Natural killer cell (primary cell): ENCODE measurements around the gene PRKAR1A. TPM values are rescaled to one million over a fixed set of nuclear protein-coding genes. Genes with fewer than 3 reads are reported as not detected.

Source experiments
- ATAC-seq, 3 donors: fragments of 150-1000 bp in 2 of 3; fragments of 200-7000 bp in 1 of 3; cut with Tn5 transposase; 1 replicate in 1 of 3; 2 replicates in 2 of 3; pipeline ENCODE4 v1.10.0; 2021; ENCODE audit warnings: mild to moderate bottlenecking in 2 of 3, moderate library complexity in 2 of 3
- DNase-seq, 2 donors: peaks; one replicate each; pipeline versions ENCODE4 v3.0.0 to v3.0.0-alpha.2; 2013 to 2021; ENCODE audit warnings: mixed read lengths in 1 of 2
- H3K27ac ChIP-seq: one replicate; pipeline ENCODE4 v1.5.1; 2013; ENCODE audit warnings: mild to moderate bottlenecking, low read length
- H3K27me3 ChIP-seq: one replicate; pipeline ENCODE4 v1.6.1; 2013; ENCODE audit warnings: low read length; ENCODE audit not compliant: control insufficient read depth, insufficient read depth
- H3K36me3 ChIP-seq: one replicate; pipeline ENCODE4 v1.6.1; 2013; ENCODE audit warnings: low read length; ENCODE audit not compliant: control insufficient read depth, insufficient read depth
- H3K4me1 ChIP-seq: one replicate; pipeline ENCODE4 v1.6.1; 2013; ENCODE audit warnings: low read length; ENCODE audit not compliant: control insufficient read depth, insufficient read depth
- H3K4me3 ChIP-seq: one replicate; pipeline ENCODE4 v1.5.1; 2013; ENCODE audit warnings: low read length
- H3K9me3 ChIP-seq: one replicate; pipeline ENCODE4 v1.6.1; 2013; ENCODE audit warnings: low read length; ENCODE audit not compliant: control insufficient read depth, insufficient read depth
- H3K27ac Mint-ChIP-seq, 2 donors: one replicate each; pipeline ENCODE4 v1.8.0; 2022; ENCODE audit warnings: mild to moderate bottlenecking in 2 of 2, mixed read lengths in 2 of 2, moderate library complexity in 1 of 2
- H3K27me3 Mint-ChIP-seq, 2 donors: one replicate each; pipeline ENCODE4 v1.8.0; 2022; ENCODE audit warnings: low read depth in 2 of 2, mixed read lengths in 2 of 2
- H3K36me3 Mint-ChIP-seq: one replicate; pipeline ENCODE4 v1.8.0; 2022; ENCODE audit warnings: mixed read lengths
- H3K4me1 Mint-ChIP-seq, 2 donors: one replicate each; pipeline ENCODE4 v1.8.0; 2022; ENCODE audit warnings: mixed read lengths in 2 of 2
- H3K4me3 Mint-ChIP-seq: one replicate; pipeline ENCODE4 v1.8.0; 2022; ENCODE audit warnings: mild to moderate bottlenecking, moderate library complexity, mixed read lengths
- H3K9me3 Mint-ChIP-seq, 2 donors: one replicate each; pipeline ENCODE4 v1.8.0; 2022; ENCODE audit warnings: mixed read lengths in 2 of 2
- CTCF ChIP-seq: fragments of 200-600 bp; IDR thresholded peaks from one replicate; pipeline ENCODE4 v1.8.0; 2022; ENCODE audit warnings: antibody characterized with exemption
- WGBS: methylation state at CpG from one replicate; pipeline ENCODE4 v1.1.7; 2013; ENCODE audit warnings: missing lambda C conversion rate; ENCODE audit not compliant: insufficient coverage; 5-methylcytosine and 5-hydroxymethylcytosine counted together
- intact Hi-C: fragments of 100-400 bp; cut with micrococcal nuclease; formaldehyde crosslinking; loops from one replicate; pipeline ENCODE4 v1.14.2; 2022
- total RNA-seq, 4 donors: library from RNA; stranded (reverse); fragments of 120-200 nt in 1 of 4; gene quantifications; one replicate each; pipeline versions ENCODE4 v1.2.3 to v1.2.4, GENCODE V29; 2013 to 2022

Gene PRKAR1A
- total RNA-seq, 3 donors from 2014 or later (not counting 1 experiment from before 2014, with no cell fraction given) = 215 to 267 (median 234) TPM

GRCh38 chr17:68598074-68598473 lies 85.8 kb downstream of the PRKAR1A start:
- 93% methylated on average over 4 of the region's 4 CpGs for WGBS

GRCh38 chr17:68598545-68598961 lies 86.3 kb downstream of the PRKAR1A start:
- Histone ChIP-seq H3K27me3 (peaks cover 24% of the 10 kb centered on the region), H3K9me3 (no peaks in the 10 kb centered on the region)

More at GRCh38 chr17:68598074-68598473, 85.8 kb downstream of the PRKAR1A start:
- H3K4me1 ChIP-seq = peaks cover 14% of the 10 kb centered on the region
- intact Hi-C loops = no loop called here
- Mint-ChIP-seq H3K36me3 (no peaks in the 10 kb centered on the region), H3K4me3 (no peak overlapping the region), H3K27me3 (peaks cover 53 to 83% of the 10 kb centered on the region in 2 donors), H3K9me3 (no peaks in the 10 kb centered on the region), H3K27ac (no peak overlapping the region), H3K4me1 (peaks cover 13 to 16% of the 10 kb centered on the region in 2 donors)
- no peak for TF ChIP-seq CTCF
- H3K27ac ChIP-seq = no peak overlapping the region
- peaks cover 22% of the 10 kb centered on the region for H3K27me3 ChIP-seq
- ATAC-seq = no peak
- DNase-seq = no peak
- H3K4me3 ChIP-seq = no peak overlapping the region
- H3K9me3 ChIP-seq = no peaks in the 10 kb centered on the region
- H3K36me3 ChIP-seq = no peaks in the 10 kb centered on the region

GRCh38 chr17:68599091-68599490 lies 86.9 kb downstream of the PRKAR1A start:
- no peak overlapping the region for H3K4me3 Mint-ChIP-seq
- ATAC-seq = no peak
- Histone ChIP-seq H3K9me3 (no peaks in the 10 kb centered on the region), H3K4me1 (peaks cover 14% of the 10 kb centered on the region), H3K4me3 (no peak overlapping the region), H3K36me3 (no peaks in the 10 kb centered on the region), H3K27ac (no peak overlapping the region), H3K27me3 (peaks cover 24% of the 10 kb centered on the region)
- intact Hi-C loops = no loop called here
- H3K9me3 Mint-ChIP-seq = no peaks in the 10 kb centered on the region
- no peak for TF ChIP-seq CTCF
- H3K27ac Mint-ChIP-seq = no peak overlapping the region
- WGBS = 76% methylated on average over 3 of the region's 4 CpGs
- H3K4me1 Mint-ChIP-seq = peaks cover 13 to 16% of the 10 kb centered on the region in 2 donors
- no peak for DNase-seq
- H3K27me3 Mint-ChIP-seq = peaks cover 50 to 82% of the 10 kb centered on the region in 2 donors
- H3K36me3 Mint-ChIP-seq = no peaks in the 10 kb centered on the region

More at GRCh38 chr17:68598545-68598961, 86.3 kb downstream of the PRKAR1A start:
- TF ChIP-seq CTCF = no peak
- Mint-ChIP-seq H3K27ac (no peak overlapping the region), H3K27me3 (peaks cover 51 to 83% of the 10 kb centered on the region in 2 donors), H3K36me3 (no peaks in the 10 kb centered on the region), H3K4me3 (no peak overlapping the region), H3K9me3 (no peaks in the 10 kb centered on the region), H3K4me1 (peaks cover 13 to 16% of the 10 kb centered on the region in 2 donors)
- H3K4me3 ChIP-seq = no peak overlapping the region
- DNase-seq (no peak), ATAC-seq (no peak)
- H3K4me1 ChIP-seq = peaks cover 14% of the 10 kb centered on the region
- no peak overlapping the region for H3K27ac ChIP-seq
- WGBS = 90% methylated on average over 3 of the region's 4 CpGs
- no peaks in the 10 kb centered on the region for H3K36me3 ChIP-seq
- intact Hi-C loops = no loop called here

- WGBS = 30% methylated on average over 18 of the region's 18 CpGs
- intact Hi-C loops = no loop called here
- no peak overlapping the region for H3K27ac Mint-ChIP-seq
- H3K27me3 Mint-ChIP-seq = peaks cover 50 to 79% of the 10 kb centered on the region in 2 donors
- H3K36me3 ChIP-seq = no peaks in the 10 kb centered on the region
- H3K36me3 Mint-ChIP-seq = no peaks in the 10 kb centered on the region
- no peak for DNase-seq
- no peak overlapping the region for H3K27ac ChIP-seq
- no peak for ATAC-seq
- peak overlapping the region; percentile 64 for H3K4me3 Mint-ChIP-seq
- no peaks in the 10 kb centered on the region for H3K9me3 ChIP-seq
- H3K4me1 ChIP-seq = peaks cover 14% of the 10 kb centered on the region
- no peaks in the 10 kb centered on the region for H3K9me3 Mint-ChIP-seq
- no peak overlapping the region for H3K4me3 ChIP-seq
- H3K4me1 Mint-ChIP-seq = peaks cover 13 to 16% of the 10 kb centered on the region in 2 donors
- H3K27me3 ChIP-seq = peaks cover 24% of the 10 kb centered on the region
- no peak for TF ChIP-seq CTCF
Observed at GRCh38 chr17:68599552-68600066, 87.4 kb downstream of the PRKAR1A start.
